CD14-positive monocyte (primary cell): ENCODE data around the gene APC. TPM values are rescaled to one million over a fixed set of nuclear protein-coding genes. Genes with fewer than 3 reads are reported as not detected.
A peak's percentile ranks its signal among the peaks of the same experiment; 100 is the strongest.
"Not testable (repeated sequence)": the region's sequence is repeated elsewhere in the genome, so short reads cannot be mapped to it uniquely, and the experiment has no call there.

Experiments
- DNase-seq, 3 donors: peaks; one replicate each; pipeline ENCODE4 v3.0.0-alpha.2; 2011 to 2022
- H2AFZ ChIP-seq: 2 replicates; pipeline ENCODE4 v1.6.0; 2012; ENCODE audit warnings: mild to moderate bottlenecking, low read depth, low read length, inconsistent platforms; ENCODE audit not compliant: insufficient read depth, poor library complexity, severe bottlenecking
- H3K27ac ChIP-seq, 2 donors: 1 replicate in 1 of 2; 2 replicates in 1 of 2; pipeline ENCODE4 v1.5.1; 2012 to 2013; ENCODE audit warnings: low read length in 2 of 2, control low read depth in 1 of 2, inconsistent platforms in 1 of 2, low read depth in 1 of 2, mild to moderate bottlenecking in 1 of 2
- H3K27me3 ChIP-seq, 2 donors: one replicate each; pipeline versions ENCODE4 v1.6.0 to v1.6.1; 2011 to 2013; ENCODE audit warnings: low read length in 2 of 2; ENCODE audit not compliant: control insufficient read depth in 2 of 2, insufficient read depth in 2 of 2
- H3K36me3 ChIP-seq, 2 donors: replicated peaks in 1 of 2; 1 replicate in 1 of 2; 2 replicates in 1 of 2; pipeline versions ENCODE4 v1.5.1 to v1.6.1; 2012 to 2013; ENCODE audit warnings: low read length in 2 of 2, control low read depth in 1 of 2, inconsistent platforms in 1 of 2, mild to moderate bottlenecking in 1 of 2; ENCODE audit not compliant: insufficient read depth in 2 of 2, control insufficient read depth in 1 of 2
- H3K4me1 ChIP-seq, 2 donors: 1 replicate in 1 of 2; 2 replicates in 1 of 2; pipeline versions ENCODE4 v1.5.1 to v1.6.1; 2012 to 2013; ENCODE audit warnings: low read length in 2 of 2, control low read depth in 1 of 2, inconsistent platforms in 1 of 2, mild to moderate bottlenecking in 1 of 2, moderate library complexity in 1 of 2; ENCODE audit not compliant: insufficient read depth in 2 of 2, control insufficient read depth in 1 of 2
- H3K4me2 ChIP-seq: replicated peaks from 2 replicates; pipeline ENCODE3; 2012; ENCODE audit warnings: low read length, moderate library complexity, mild to moderate bottlenecking; ENCODE audit not compliant: poor library complexity, severe bottlenecking; ENCODE audit errors: extremely low read depth
- H3K4me3 ChIP-seq, 3 experiments: fragments of 200-600 bp in 1 of 3; sonication (generic) in 1 of 3; replicated peaks in 1 of 3; 1 replicate in 2 of 3; 2 replicates in 1 of 3; pipeline ENCODE4 v1.5.1; 2011 to 2013; ENCODE audit warnings: low read length in 3 of 3, mild to moderate bottlenecking in 3 of 3, control low read depth in 2 of 3, low read depth in 2 of 3, inconsistent platforms in 1 of 3, moderate library complexity in 1 of 3
- H3K79me2 ChIP-seq: 2 replicates; pipeline ENCODE4 v1.6.0; 2012; ENCODE audit warnings: mild to moderate bottlenecking, control low read depth, inconsistent platforms, low read length, moderate library complexity; ENCODE audit not compliant: insufficient read depth
- H3K9ac ChIP-seq: 2 replicates; pipeline ENCODE4 v1.6.0; 2017; ENCODE audit warnings: low read length, mild to moderate bottlenecking; ENCODE audit not compliant: insufficient read depth, poor library complexity, severe bottlenecking
- H3K9me3 ChIP-seq, 2 donors: replicated peaks in 1 of 2; 1 replicate in 1 of 2; 2 replicates in 1 of 2; pipeline versions ENCODE4 v1.5.1 to v1.6.1; 2012 to 2013; ENCODE audit warnings: low read length in 2 of 2, control low read depth in 1 of 2; ENCODE audit not compliant: control insufficient read depth in 1 of 2, insufficient read depth in 1 of 2
- H4K20me1 ChIP-seq: 2 replicates; pipeline ENCODE4 v1.6.0; 2012; ENCODE audit warnings: mild to moderate bottlenecking, low read length, control low read depth, moderate library complexity; ENCODE audit not compliant: insufficient read depth
- H3K27ac Mint-ChIP-seq, 7 donors: one replicate each; pipeline ENCODE4 v1.8.0; 2020; ENCODE audit warnings: mild to moderate bottlenecking in 7 of 7, mixed read lengths in 7 of 7, moderate library complexity in 6 of 7, inconsistent platforms in 2 of 7
- H3K27me3 Mint-ChIP-seq, 3 donors: one replicate each; pipeline ENCODE4 v1.8.0; 2021 to 2022; ENCODE audit warnings: low read depth in 3 of 3, mild to moderate bottlenecking in 3 of 3, mixed read lengths in 3 of 3, moderate library complexity in 3 of 3, inconsistent platforms in 1 of 3
- H3K36me3 Mint-ChIP-seq, 2 donors: one replicate each; pipeline ENCODE4 v1.8.0; 2020; ENCODE audit warnings: mixed read lengths in 2 of 2, inconsistent platforms in 1 of 2, mild to moderate bottlenecking in 1 of 2
- H3K4me1 Mint-ChIP-seq: one replicate; pipeline ENCODE4 v1.8.0; 2020; ENCODE audit warnings: mild to moderate bottlenecking, mixed read lengths
- H3K4me3 Mint-ChIP-seq, 2 donors: one replicate each; pipeline ENCODE4 v1.8.0; 2020; ENCODE audit warnings: mild to moderate bottlenecking in 2 of 2, mixed read lengths in 2 of 2, moderate library complexity in 1 of 2
- H3K9me3 Mint-ChIP-seq, 7 donors: one replicate each; pipeline ENCODE4 v1.8.0; 2020 to 2022; ENCODE audit warnings: mixed read lengths in 7 of 7, mild to moderate bottlenecking in 6 of 7, moderate library complexity in 6 of 7, inconsistent platforms in 2 of 7
- CTCF ChIP-seq: fragments of 200-600 bp; IDR thresholded peaks from one replicate; pipeline ENCODE4 v1.8.0; 2022; ENCODE audit warnings: antibody characterized with exemption, mild to moderate bottlenecking
- WGBS: methylation state at CpG from one replicate; pipeline ENCODE4 v1.1.5; 2013; ENCODE audit warnings: missing lambda C conversion rate; ENCODE audit not compliant: insufficient coverage; 5-methylcytosine and 5-hydroxymethylcytosine counted together
- intact Hi-C, 2 donors: fragments of 100-400 bp; cut with micrococcal nuclease; formaldehyde crosslinking; loops; one replicate each; pipeline versions ENCODE4 v1.15.0 to v1.15.1; 2023
- polyA plus RNA-seq, 3 donors: library from polyadenylated mRNA; depleted of rRNA in 1 of 3; unstranded in 2 of 3; stranded (reverse) in 1 of 3; fragments of 300-500 nt in 2 of 3; fragments of >200 nt in 1 of 3; fragmentation: Illumina TruSeq in 2 of 3; gene quantifications; 1 replicate in 2 of 3; 2 replicates in 1 of 3; pipeline ENCODE4 v1.2.3, GENCODE V29; 2012 to 2021

APC gene
- polyA plus RNA-seq, 3 donors, result 6.5 to 13.6 (median 9.0) TPM

- Histone ChIP-seq H3K9ac (no peak overlapping the region), H3K9me3 (peaks cover 0 to 5% of the 10 kb centered on the region in 2 donors), H3K4me1 (peaks cover 12 to 20% of the 10 kb centered on the region in 2 donors), H3K4me2 (no peak overlapping the region), H2AFZ (no peak overlapping the region), H3K27me3 (peaks cover 17 to 19% of the 10 kb centered on the region in 2 donors), H3K79me2 (peaks cover 22% of the 10 kb centered on the region), H3K4me3 (no peak overlapping the region), H3K36me3 (peaks cover 0 to 2% of the 10 kb centered on the region in 2 donors), H4K20me1 (peaks cover 9% of the 10 kb centered on the region), H3K27ac (no peak overlapping the region)
- Mint-ChIP-seq H3K9me3 (peaks cover 5 to 15% (median 10%) of the 10 kb centered on the region in 7 donors), H3K27me3 (peaks cover 14 to 26% (median 16%) of the 10 kb centered on the region in 3 donors), H3K36me3 (peaks cover 5% of the 10 kb centered on the region in 2 donors), H3K4me3 (no peak overlapping the region), H3K27ac (no peak overlapping the region), H3K4me1 (peaks cover 18% of the 10 kb centered on the region)
- no peak for TF ChIP-seq CTCF
- DNase-seq, result no peak
- intact Hi-C loops, result no loop called here
Observed at GRCh38 chr5:112857866-112858265, 120.2 kb downstream of the APC start.

GRCh38 chr5:112860571-112860928 is 122.9 kb downstream of the APC start:
- H3K36me3 ChIP-seq, result peaks cover 19 to 28% of the 10 kb centered on the region in 2 donors
- not testable (repeated sequence) for H3K9me3 Mint-ChIP-seq, DNase-seq, H3K9me3 ChIP-seq
- H3K9ac ChIP-seq, result peak overlapping the region; percentile 91
- H3K4me2 ChIP-seq, result peak overlapping the region; percentile 95
- WGBS, result 93% methylated on average over 7 of the region's 11 CpGs
- H3K4me3 Mint-ChIP-seq, result peak overlapping the region; percentile 94 to 95
- peaks cover 13 to 18% of the 10 kb centered on the region in 2 donors for H3K27me3 ChIP-seq
- peak overlapping the region; percentile 92 to 97 (median 95) for H3K27ac Mint-ChIP-seq
- H2AFZ ChIP-seq, result peak overlapping the region; percentile 94
- peaks cover 4 to 14% (median 8%) of the 10 kb centered on the region in 3 donors for H3K27me3 Mint-ChIP-seq
- H4K20me1 ChIP-seq, result peaks cover 22% of the 10 kb centered on the region
- peaks cover 46% of the 10 kb centered on the region for H3K79me2 ChIP-seq
- H3K36me3 Mint-ChIP-seq, result peaks cover 20 to 25% of the 10 kb centered on the region in 2 donors
- peaks cover 12 to 20% of the 10 kb centered on the region in 2 donors for H3K4me1 ChIP-seq
- H3K27ac ChIP-seq, result peak overlapping the region; percentile 89 to 92
- peak overlapping the region; percentile 92 to 96 (median 95) for H3K4me3 ChIP-seq
- intact Hi-C loops, result loop anchor here in 1 of 2 donors (5.0 kb wide), 2 partner anchors 62 to 117 kb away; partner anchors contain the start of genes DCP2 and REEP5
- H3K4me1 Mint-ChIP-seq, result peaks cover 29% of the 10 kb centered on the region
